ENCODE results near the gene TACO1.

DNA sequence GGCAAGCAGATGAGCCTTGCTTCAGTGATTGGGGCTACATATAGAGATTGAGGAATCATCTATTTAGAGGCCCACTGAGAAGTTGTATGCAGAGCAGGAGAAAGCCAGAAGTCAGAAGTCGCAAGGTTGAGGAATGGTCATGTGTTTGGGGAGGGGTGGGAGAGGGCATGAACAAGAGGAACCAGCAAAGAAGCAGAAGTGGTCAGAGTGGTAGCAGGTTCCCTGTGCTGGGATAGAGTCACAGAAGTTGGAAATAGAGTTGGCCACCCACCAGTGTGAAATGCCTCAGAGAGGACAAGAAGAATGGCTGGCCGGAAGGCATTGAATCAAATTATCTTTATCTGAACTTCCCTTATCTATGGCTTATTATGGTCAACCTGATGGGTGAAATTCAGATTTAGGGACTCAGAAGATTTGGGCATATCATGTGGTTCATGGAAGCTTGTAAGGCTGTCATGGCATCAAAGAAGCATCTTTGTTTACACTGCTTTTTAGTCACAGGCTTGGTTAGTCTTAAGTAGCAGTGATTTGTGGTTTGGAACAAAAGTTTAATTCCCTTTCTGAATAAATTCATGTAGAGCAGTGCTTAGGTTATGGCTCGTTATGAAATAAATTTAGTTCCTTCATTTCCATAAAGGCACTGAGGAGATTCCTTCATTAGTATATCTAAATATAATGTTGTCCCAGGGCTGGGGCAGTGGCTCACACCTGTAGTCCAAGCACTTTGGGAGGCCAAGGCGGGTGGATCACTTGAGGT is 41.2 kb downstream of the TACO1 start:
- TF ChIP-seq POLR2A (IDR thresholded peaks at IDR 0.05), result no peak
- TF ChIP-seq, protein P1, sequence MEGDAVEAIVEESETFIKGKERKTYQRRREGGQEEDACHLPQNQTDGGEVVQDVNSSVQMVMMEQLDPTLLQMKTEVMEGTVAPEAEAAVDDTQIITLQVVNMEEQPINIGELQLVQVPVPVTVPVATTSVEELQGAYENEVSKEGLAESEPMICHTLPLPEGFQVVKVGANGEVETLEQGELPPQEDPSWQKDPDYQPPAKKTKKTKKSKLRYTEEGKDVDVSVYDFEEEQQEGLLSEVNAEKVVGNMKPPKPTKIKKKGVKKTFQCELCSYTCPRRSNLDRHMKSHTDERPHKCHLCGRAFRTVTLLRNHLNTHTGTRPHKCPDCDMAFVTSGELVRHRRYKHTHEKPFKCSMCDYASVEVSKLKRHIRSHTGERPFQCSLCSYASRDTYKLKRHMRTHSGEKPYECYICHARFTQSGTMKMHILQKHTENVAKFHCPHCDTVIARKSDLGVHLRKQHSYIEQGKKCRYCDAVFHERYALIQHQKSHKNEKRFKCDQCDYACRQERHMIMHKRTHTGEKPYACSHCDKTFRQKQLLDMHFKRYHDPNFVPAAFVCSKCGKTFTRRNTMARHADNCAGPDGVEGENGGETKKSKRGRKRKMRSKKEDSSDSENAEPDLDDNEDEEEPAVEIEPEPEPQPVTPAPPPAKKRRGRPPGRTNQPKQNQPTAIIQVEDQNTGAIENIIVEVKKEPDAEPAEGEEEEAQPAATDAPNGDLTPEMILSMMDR (IDR thresholded peaks at IDR 0.05), result no peak
